GM13976 (cell line): ENCODE results near the gene RGP1.

ENCODE experiments used
- DNase-seq: peaks from one replicate; pipeline ENCODE4 v3.0.0; 2012; ENCODE audit warnings: low spot score
- in situ Hi-C: fragments of 300-500 bp; cut with MboI; formaldehyde crosslinking; loops from one replicate; pipeline ENCODE4 v1.12.0; 2022; ENCODE audit warnings: low sequenced_read_pairs, mixed read lengths, inconsistent platforms; ENCODE audit not compliant: unreplicated experiment
- TF ChIP-seq, protein P1 (sequence below): IDR thresholded peaks from 2 replicates; pipeline ENCODE4 v1.5.1; 2012; ENCODE audit warnings: borderline replicate concordance, mild to moderate bottlenecking; ENCODE audit not compliant: insufficient read depth; ENCODE audit errors: extremely low read depth, missing control alignments, control extremely low read depth

Gene RGP1

DNA sequence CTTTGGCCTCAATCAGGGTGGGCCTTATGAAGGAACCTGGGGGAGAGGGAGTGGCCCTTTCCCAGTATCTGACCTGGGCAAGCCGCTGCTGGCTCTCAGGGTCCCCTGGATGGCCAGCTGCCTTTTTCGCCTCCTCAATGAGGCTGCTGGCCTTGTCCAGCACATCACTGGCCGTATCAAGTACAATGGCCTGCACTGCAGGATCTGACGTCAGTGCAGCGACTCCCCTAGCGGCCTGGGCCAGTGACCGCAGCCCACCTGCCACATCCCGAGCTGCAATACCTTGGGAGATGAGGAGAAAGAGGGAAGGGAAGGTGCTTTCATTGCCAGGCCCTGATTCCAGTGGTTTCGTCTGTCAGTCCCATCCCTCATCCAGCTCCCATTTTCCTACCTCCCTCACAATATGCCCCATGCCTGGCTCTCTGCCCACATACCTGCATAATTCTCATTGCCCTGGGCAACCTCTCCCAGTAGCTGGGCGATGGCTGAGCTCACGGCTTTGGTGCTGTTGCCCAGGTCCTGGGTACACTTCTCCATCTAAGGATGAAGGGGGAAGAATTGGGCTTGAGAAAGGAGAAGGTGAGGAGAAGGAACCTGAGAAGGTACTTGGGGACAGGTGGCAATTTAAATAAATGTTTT lies 36.2 kb upstream of the RGP1 start:
- DNase-seq, result no peak
- in situ Hi-C loops, result no loop called here
- TF ChIP-seq, protein P1, sequence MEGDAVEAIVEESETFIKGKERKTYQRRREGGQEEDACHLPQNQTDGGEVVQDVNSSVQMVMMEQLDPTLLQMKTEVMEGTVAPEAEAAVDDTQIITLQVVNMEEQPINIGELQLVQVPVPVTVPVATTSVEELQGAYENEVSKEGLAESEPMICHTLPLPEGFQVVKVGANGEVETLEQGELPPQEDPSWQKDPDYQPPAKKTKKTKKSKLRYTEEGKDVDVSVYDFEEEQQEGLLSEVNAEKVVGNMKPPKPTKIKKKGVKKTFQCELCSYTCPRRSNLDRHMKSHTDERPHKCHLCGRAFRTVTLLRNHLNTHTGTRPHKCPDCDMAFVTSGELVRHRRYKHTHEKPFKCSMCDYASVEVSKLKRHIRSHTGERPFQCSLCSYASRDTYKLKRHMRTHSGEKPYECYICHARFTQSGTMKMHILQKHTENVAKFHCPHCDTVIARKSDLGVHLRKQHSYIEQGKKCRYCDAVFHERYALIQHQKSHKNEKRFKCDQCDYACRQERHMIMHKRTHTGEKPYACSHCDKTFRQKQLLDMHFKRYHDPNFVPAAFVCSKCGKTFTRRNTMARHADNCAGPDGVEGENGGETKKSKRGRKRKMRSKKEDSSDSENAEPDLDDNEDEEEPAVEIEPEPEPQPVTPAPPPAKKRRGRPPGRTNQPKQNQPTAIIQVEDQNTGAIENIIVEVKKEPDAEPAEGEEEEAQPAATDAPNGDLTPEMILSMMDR, result no peak

- DNase-seq, result no peak
- in situ Hi-C loops, result no loop called here
- TF ChIP-seq, protein P1, result no peak
These were observed 35.5 kb upstream of the RGP1 start for GRCh38 chr9:35713578-35713977.

- in situ Hi-C loops, result no loop called here
- TF ChIP-seq, protein P1, result no peak
- DNase-seq, result no peak
These were observed 35.0 kb upstream of the RGP1 start for GRCh38 chr9:35714123-35714522.

DNA sequence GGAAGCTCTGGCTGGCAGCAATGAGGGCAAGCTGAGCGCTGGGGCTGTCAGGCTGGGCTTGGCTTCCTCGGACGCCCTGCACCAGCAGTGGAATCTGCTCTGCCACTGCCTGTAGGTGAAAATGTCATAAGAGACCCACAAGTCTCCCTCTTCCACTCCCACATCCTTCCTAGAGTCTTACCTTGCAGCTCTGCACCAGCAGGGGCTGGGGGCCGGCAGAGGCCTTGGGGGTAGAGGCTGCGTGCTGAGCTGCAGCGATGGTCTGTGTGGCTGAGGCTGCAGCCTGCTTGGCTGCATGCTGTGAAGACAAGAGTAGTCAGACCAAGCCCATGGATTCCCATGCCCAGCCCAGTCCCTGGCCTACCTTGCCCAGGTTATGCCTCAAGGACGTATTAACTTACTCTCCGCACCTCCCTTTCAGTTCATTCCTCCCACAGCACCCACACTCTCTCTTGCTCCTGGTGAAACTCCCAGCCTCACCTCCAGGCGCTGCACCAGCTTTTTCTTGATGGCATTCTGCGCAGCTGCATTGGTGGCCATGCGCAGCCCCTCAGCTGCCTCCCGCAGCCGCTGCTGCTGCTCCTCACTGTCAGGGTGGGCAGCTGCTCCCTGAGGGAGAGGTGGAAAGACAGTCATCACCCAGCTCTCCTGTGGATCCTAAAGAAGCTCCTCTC lies 34.4 kb upstream of the RGP1 start:
- no peak for DNase-seq
- in situ Hi-C loops, result no loop called here
- TF ChIP-seq, protein P1, result no peak

GRCh38 chr9:35716230-35716629 lies 32.9 kb upstream of the RGP1 start:
- TF ChIP-seq, protein P1, result no peak
- in situ Hi-C loops, result no loop called here
- no peak for DNase-seq

GRCh38 chr9:35717132-35717870 lies 31.8 kb upstream of the RGP1 start:
- in situ Hi-C loops, result no loop called here
- DNase-seq, result no peak
- TF ChIP-seq, protein P1, result no peak
